CD14-positive monocyte (primary cell): ENCODE data around the gene PPP2R2D. TPM values are rescaled to one million over a fixed set of nuclear protein-coding genes. Genes with fewer than 3 reads are reported as not detected.

ENCODE experiments used
- DNase-seq, 3 donors: peaks; one replicate each; pipeline ENCODE4 v3.0.0-alpha.2; 2011 to 2022
- H2AFZ ChIP-seq: 2 replicates; pipeline ENCODE4 v1.6.0; 2012; ENCODE audit warnings: mild to moderate bottlenecking, low read depth, low read length, inconsistent platforms; ENCODE audit not compliant: insufficient read depth, poor library complexity, severe bottlenecking
- H3K27ac ChIP-seq, 2 donors: 1 replicate in 1 of 2; 2 replicates in 1 of 2; pipeline ENCODE4 v1.5.1; 2012 to 2013; ENCODE audit warnings: low read length in 2 of 2, control low read depth in 1 of 2, inconsistent platforms in 1 of 2, low read depth in 1 of 2, mild to moderate bottlenecking in 1 of 2
- H3K27me3 ChIP-seq, 2 donors: one replicate each; pipeline versions ENCODE4 v1.6.0 to v1.6.1; 2011 to 2013; ENCODE audit warnings: low read length in 2 of 2; ENCODE audit not compliant: control insufficient read depth in 2 of 2, insufficient read depth in 2 of 2
- H3K36me3 ChIP-seq, 2 donors: replicated peaks in 1 of 2; 1 replicate in 1 of 2; 2 replicates in 1 of 2; pipeline versions ENCODE4 v1.5.1 to v1.6.1; 2012 to 2013; ENCODE audit warnings: low read length in 2 of 2, control low read depth in 1 of 2, inconsistent platforms in 1 of 2, mild to moderate bottlenecking in 1 of 2; ENCODE audit not compliant: insufficient read depth in 2 of 2, control insufficient read depth in 1 of 2
- H3K4me1 ChIP-seq, 2 donors: 1 replicate in 1 of 2; 2 replicates in 1 of 2; pipeline versions ENCODE4 v1.5.1 to v1.6.1; 2012 to 2013; ENCODE audit warnings: low read length in 2 of 2, control low read depth in 1 of 2, inconsistent platforms in 1 of 2, mild to moderate bottlenecking in 1 of 2, moderate library complexity in 1 of 2; ENCODE audit not compliant: insufficient read depth in 2 of 2, control insufficient read depth in 1 of 2
- H3K4me2 ChIP-seq: replicated peaks from 2 replicates; pipeline ENCODE3; 2012; ENCODE audit warnings: low read length, moderate library complexity, mild to moderate bottlenecking; ENCODE audit not compliant: poor library complexity, severe bottlenecking; ENCODE audit errors: extremely low read depth
- H3K4me3 ChIP-seq, 3 experiments: fragments of 200-600 bp in 1 of 3; sonication (generic) in 1 of 3; replicated peaks in 1 of 3; 1 replicate in 2 of 3; 2 replicates in 1 of 3; pipeline ENCODE4 v1.5.1; 2011 to 2013; ENCODE audit warnings: low read length in 3 of 3, mild to moderate bottlenecking in 3 of 3, control low read depth in 2 of 3, low read depth in 2 of 3, inconsistent platforms in 1 of 3, moderate library complexity in 1 of 3
- H3K79me2 ChIP-seq: 2 replicates; pipeline ENCODE4 v1.6.0; 2012; ENCODE audit warnings: mild to moderate bottlenecking, control low read depth, inconsistent platforms, low read length, moderate library complexity; ENCODE audit not compliant: insufficient read depth
- H3K9ac ChIP-seq: 2 replicates; pipeline ENCODE4 v1.6.0; 2017; ENCODE audit warnings: low read length, mild to moderate bottlenecking; ENCODE audit not compliant: insufficient read depth, poor library complexity, severe bottlenecking
- H3K9me3 ChIP-seq, 2 donors: replicated peaks in 1 of 2; 1 replicate in 1 of 2; 2 replicates in 1 of 2; pipeline versions ENCODE4 v1.5.1 to v1.6.1; 2012 to 2013; ENCODE audit warnings: low read length in 2 of 2, control low read depth in 1 of 2; ENCODE audit not compliant: control insufficient read depth in 1 of 2, insufficient read depth in 1 of 2
- H4K20me1 ChIP-seq: 2 replicates; pipeline ENCODE4 v1.6.0; 2012; ENCODE audit warnings: mild to moderate bottlenecking, low read length, control low read depth, moderate library complexity; ENCODE audit not compliant: insufficient read depth
- H3K27ac Mint-ChIP-seq, 7 donors: one replicate each; pipeline ENCODE4 v1.8.0; 2020; ENCODE audit warnings: mild to moderate bottlenecking in 7 of 7, mixed read lengths in 7 of 7, moderate library complexity in 6 of 7, inconsistent platforms in 2 of 7
- H3K27me3 Mint-ChIP-seq, 3 donors: one replicate each; pipeline ENCODE4 v1.8.0; 2021 to 2022; ENCODE audit warnings: low read depth in 3 of 3, mild to moderate bottlenecking in 3 of 3, mixed read lengths in 3 of 3, moderate library complexity in 3 of 3, inconsistent platforms in 1 of 3
- H3K36me3 Mint-ChIP-seq, 2 donors: one replicate each; pipeline ENCODE4 v1.8.0; 2020; ENCODE audit warnings: mixed read lengths in 2 of 2, inconsistent platforms in 1 of 2, mild to moderate bottlenecking in 1 of 2
- H3K4me1 Mint-ChIP-seq: one replicate; pipeline ENCODE4 v1.8.0; 2020; ENCODE audit warnings: mild to moderate bottlenecking, mixed read lengths
- H3K4me3 Mint-ChIP-seq, 2 donors: one replicate each; pipeline ENCODE4 v1.8.0; 2020; ENCODE audit warnings: mild to moderate bottlenecking in 2 of 2, mixed read lengths in 2 of 2, moderate library complexity in 1 of 2
- H3K9me3 Mint-ChIP-seq, 7 donors: one replicate each; pipeline ENCODE4 v1.8.0; 2020 to 2022; ENCODE audit warnings: mixed read lengths in 7 of 7, mild to moderate bottlenecking in 6 of 7, moderate library complexity in 6 of 7, inconsistent platforms in 2 of 7
- WGBS: methylation state at CpG from one replicate; pipeline ENCODE4 v1.1.5; 2013; ENCODE audit warnings: missing lambda C conversion rate; ENCODE audit not compliant: insufficient coverage; 5-methylcytosine and 5-hydroxymethylcytosine counted together
- intact Hi-C, 2 donors: fragments of 100-400 bp; cut with micrococcal nuclease; formaldehyde crosslinking; loops; one replicate each; pipeline versions ENCODE4 v1.15.0 to v1.15.1; 2023
- polyA plus RNA-seq, 3 donors: library from polyadenylated mRNA; depleted of rRNA in 1 of 3; unstranded in 2 of 3; stranded (reverse) in 1 of 3; fragments of 300-500 nt in 2 of 3; fragments of >200 nt in 1 of 3; fragmentation: Illumina TruSeq in 2 of 3; gene quantifications; 1 replicate in 2 of 3; 2 replicates in 1 of 3; pipeline ENCODE4 v1.2.3, GENCODE V29; 2012 to 2021
- TF ChIP-seq, protein P1 (sequence below): fragments of 200-600 bp; IDR thresholded peaks from one replicate; pipeline ENCODE4 v1.8.0; 2022; ENCODE audit warnings: antibody characterized with exemption, mild to moderate bottlenecking

Gene PPP2R2D
- polyA plus RNA-seq, 3 donors = 12.8 to 23.5 (median 12.9) TPM

DNA sequence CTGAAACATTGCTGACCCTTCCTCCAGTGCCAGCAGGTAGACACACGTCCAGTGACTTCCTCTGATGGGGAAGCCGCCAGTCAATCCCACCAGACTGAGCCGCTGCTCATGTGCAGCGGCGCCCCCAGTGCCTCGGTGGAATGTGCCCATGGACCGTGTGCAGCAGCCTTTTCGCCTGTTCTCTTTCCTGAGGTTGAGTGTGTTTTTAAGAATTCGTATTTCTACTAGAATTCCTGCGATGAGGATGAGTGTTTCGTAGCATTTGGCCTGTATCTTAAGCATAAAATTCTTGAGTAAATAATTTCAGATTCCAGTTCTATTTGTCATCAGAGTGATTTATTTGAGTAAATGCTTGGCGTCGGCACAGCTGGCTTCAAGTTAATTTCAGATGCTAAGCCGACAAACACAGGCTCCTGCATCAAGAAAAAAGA lies 45.5 kb downstream of the PPP2R2D start:
- intact Hi-C loops = no loop called here
- DNase-seq = no peak
- Mint-ChIP-seq H3K27ac (peak overlapping the region in 1 of 7 donors; percentile 51), H3K4me3 (no peak overlapping the region), H3K27me3 (peaks cover 0 to 1% (median 0%) of the 10 kb centered on the region in 3 donors), H3K36me3 (peaks cover 88 to 92% of the 10 kb centered on the region in 2 donors), H3K4me1 (no peaks in the 10 kb centered on the region), H3K9me3 (peaks cover 0 to 18% (median 4%) of the 10 kb centered on the region in 7 donors)
- no peaks in the 10 kb centered on the region for H3K79me2 ChIP-seq
- H3K4me2 ChIP-seq = no peak overlapping the region
- H3K27ac ChIP-seq = no peak overlapping the region
- TF ChIP-seq, protein P1, sequence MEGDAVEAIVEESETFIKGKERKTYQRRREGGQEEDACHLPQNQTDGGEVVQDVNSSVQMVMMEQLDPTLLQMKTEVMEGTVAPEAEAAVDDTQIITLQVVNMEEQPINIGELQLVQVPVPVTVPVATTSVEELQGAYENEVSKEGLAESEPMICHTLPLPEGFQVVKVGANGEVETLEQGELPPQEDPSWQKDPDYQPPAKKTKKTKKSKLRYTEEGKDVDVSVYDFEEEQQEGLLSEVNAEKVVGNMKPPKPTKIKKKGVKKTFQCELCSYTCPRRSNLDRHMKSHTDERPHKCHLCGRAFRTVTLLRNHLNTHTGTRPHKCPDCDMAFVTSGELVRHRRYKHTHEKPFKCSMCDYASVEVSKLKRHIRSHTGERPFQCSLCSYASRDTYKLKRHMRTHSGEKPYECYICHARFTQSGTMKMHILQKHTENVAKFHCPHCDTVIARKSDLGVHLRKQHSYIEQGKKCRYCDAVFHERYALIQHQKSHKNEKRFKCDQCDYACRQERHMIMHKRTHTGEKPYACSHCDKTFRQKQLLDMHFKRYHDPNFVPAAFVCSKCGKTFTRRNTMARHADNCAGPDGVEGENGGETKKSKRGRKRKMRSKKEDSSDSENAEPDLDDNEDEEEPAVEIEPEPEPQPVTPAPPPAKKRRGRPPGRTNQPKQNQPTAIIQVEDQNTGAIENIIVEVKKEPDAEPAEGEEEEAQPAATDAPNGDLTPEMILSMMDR = no peak
- H3K9ac ChIP-seq = no peak overlapping the region
- H4K20me1 ChIP-seq = peaks cover 13% of the 10 kb centered on the region
- H3K4me3 ChIP-seq = no peak overlapping the region
- no peaks in the 10 kb centered on the region for H3K4me1 ChIP-seq
- no peaks in the 10 kb centered on the region for H3K9me3 ChIP-seq
- 96% methylated on average over 8 of the region's 14 CpGs for WGBS
- no peak overlapping the region for H2AFZ ChIP-seq
- no peaks in the 10 kb centered on the region for H3K27me3 ChIP-seq
- peaks cover 82 to 100% of the 10 kb centered on the region in 2 donors for H3K36me3 ChIP-seq

DNA sequence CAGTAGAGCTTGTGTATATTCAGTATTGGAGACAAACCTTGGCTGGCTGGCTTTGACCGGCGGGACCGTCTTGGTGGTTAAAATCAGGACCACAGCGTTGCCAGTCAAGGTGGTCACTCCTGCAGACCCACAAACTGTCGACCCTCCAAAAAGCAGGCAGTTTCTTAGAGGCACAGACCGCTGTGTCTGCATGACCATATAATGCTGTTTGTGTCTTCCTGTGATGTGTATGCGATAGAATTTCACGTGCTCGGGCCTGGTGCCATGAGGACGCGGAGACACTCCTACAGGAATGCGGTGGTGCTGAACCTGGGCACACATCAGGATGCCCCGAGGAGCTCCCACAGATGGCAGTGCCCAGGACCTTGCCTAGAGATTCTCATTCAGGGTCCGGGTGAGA lies 46.1 kb downstream of the PPP2R2D start:
- H3K36me3 ChIP-seq = peaks cover 77 to 100% of the 10 kb centered on the region in 2 donors
- peak overlapping the region in 2 of 7 donors; percentile 5 to 11 for H3K27ac Mint-ChIP-seq
- peaks cover 83 to 92% of the 10 kb centered on the region in 2 donors for H3K36me3 Mint-ChIP-seq
- no peak overlapping the region for H3K9ac ChIP-seq
- TF ChIP-seq, protein P1 = no peak
- no peak for DNase-seq
- no peak overlapping the region for H3K4me3 ChIP-seq
- H3K4me1 Mint-ChIP-seq = no peaks in the 10 kb centered on the region
- WGBS = 99% methylated on average over 14 of the region's 14 CpGs
- H3K27me3 ChIP-seq = no peaks in the 10 kb centered on the region
- peaks cover 0 to 20% (median 5%) of the 10 kb centered on the region in 7 donors for H3K9me3 Mint-ChIP-seq
- H3K4me3 Mint-ChIP-seq = no peak overlapping the region
- no peak overlapping the region for H3K27ac ChIP-seq
- no peak overlapping the region for H3K4me2 ChIP-seq
- intact Hi-C loops = no loop called here
- H3K9me3 ChIP-seq = no peaks in the 10 kb centered on the region
- H2AFZ ChIP-seq = no peak overlapping the region
- H4K20me1 ChIP-seq = peaks cover 8% of the 10 kb centered on the region
- H3K27me3 Mint-ChIP-seq = peaks cover 0 to 1% (median 0%) of the 10 kb centered on the region in 3 donors
- no peaks in the 10 kb centered on the region for H3K79me2 ChIP-seq
- H3K4me1 ChIP-seq = no peaks in the 10 kb centered on the region
